ENCODE results near the gene HLA-DMB.

- TF ChIP-seq, protein P1, sequence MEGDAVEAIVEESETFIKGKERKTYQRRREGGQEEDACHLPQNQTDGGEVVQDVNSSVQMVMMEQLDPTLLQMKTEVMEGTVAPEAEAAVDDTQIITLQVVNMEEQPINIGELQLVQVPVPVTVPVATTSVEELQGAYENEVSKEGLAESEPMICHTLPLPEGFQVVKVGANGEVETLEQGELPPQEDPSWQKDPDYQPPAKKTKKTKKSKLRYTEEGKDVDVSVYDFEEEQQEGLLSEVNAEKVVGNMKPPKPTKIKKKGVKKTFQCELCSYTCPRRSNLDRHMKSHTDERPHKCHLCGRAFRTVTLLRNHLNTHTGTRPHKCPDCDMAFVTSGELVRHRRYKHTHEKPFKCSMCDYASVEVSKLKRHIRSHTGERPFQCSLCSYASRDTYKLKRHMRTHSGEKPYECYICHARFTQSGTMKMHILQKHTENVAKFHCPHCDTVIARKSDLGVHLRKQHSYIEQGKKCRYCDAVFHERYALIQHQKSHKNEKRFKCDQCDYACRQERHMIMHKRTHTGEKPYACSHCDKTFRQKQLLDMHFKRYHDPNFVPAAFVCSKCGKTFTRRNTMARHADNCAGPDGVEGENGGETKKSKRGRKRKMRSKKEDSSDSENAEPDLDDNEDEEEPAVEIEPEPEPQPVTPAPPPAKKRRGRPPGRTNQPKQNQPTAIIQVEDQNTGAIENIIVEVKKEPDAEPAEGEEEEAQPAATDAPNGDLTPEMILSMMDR (IDR thresholded peaks at IDR 0.05): no peak
- TF ChIP-seq POLR2A (IDR thresholded peaks at IDR 0.05) (peak; percentile 89), EP300 (IDR thresholded peaks at IDR 0.05; ENCODE audit: low read depth) (no peak)
Observed at GRCh38 chr6:32894085-32895005, 46.5 kb downstream of the HLA-DMB start.

All from transverse colon (tissue), 3 donors.